ENCODE results near the gene PDE4C. TPM values are rescaled to one million over a fixed set of nuclear protein-coding genes. Genes with fewer than 3 reads are reported as not detected.

The PDE4C gene
- total RNA-seq, 1 experiment from 2014 or later, result 0.42 TPM

- Mint-ChIP-seq H3K27me3 (ENCODE audit: insufficient read depth, unreplicated experiment) (no peaks in the 10 kb centered on the region), H3K36me3 (ENCODE audit: insufficient read depth, unreplicated experiment) (peaks cover 6% of the 10 kb centered on the region), H3K27ac (ENCODE audit: low read depth, unreplicated experiment) (no peak overlapping the region), H3K9me3 (ENCODE audit: unreplicated experiment) (no peaks in the 10 kb centered on the region), H3K4me1 (ENCODE audit: insufficient read depth, unreplicated experiment) (no peaks in the 10 kb centered on the region), H3K4me3 (ENCODE audit: unreplicated experiment) (no peak overlapping the region)
- no TSS peak for BruUV-seq (replicated peaks)
- DNase-seq (ENCODE audit: unreplicated experiment), result no peak
- intact Hi-C loops (cut with micrococcal nuclease), result no loop called here
- ChIA-PET CTCF (interaction anchor here (0.7 to 4.1 kb wide), 3 partner anchors 8 to 12 kb away, joined by 3 to 24 read pairs (median 4); no protein-coding TSS in a partner anchor), POLR2A (no interaction called here)
- TF ChIP-seq CTCF (IDR thresholded peaks at IDR 0.05; ENCODE audit: unreplicated experiment), result no peak
Observed at GRCh38 chr19:18263324-18264136, 37.3 kb upstream of the PDE4C start.

DNA sequence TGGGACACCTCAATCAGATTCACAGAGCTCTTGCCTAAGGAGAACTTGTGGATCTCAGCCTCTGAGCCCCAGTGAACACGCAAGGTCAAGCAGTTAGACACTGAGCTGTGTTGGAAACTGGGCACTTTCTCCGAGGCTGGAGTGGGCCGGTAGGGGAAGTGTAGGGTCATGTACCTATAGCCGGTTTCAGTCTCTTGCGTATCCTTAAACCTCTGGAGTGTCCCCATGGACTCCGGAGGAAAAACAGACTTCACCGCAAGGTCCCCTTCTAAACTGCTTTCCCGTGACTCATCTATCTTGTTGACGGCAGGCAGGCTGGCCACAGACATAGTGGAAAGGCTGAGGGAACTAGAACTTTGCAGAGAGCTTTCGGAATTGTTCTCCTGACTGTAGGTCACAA lies 36.7 kb upstream of the PDE4C start:
- Mint-ChIP-seq H3K4me1 (ENCODE audit: insufficient read depth, unreplicated experiment) (no peaks in the 10 kb centered on the region), H3K9me3 (ENCODE audit: unreplicated experiment) (no peaks in the 10 kb centered on the region), H3K36me3 (ENCODE audit: insufficient read depth, unreplicated experiment) (peaks cover 6% of the 10 kb centered on the region), H3K4me3 (ENCODE audit: unreplicated experiment) (no peak overlapping the region), H3K27ac (ENCODE audit: low read depth, unreplicated experiment) (no peak overlapping the region), H3K27me3 (ENCODE audit: insufficient read depth, unreplicated experiment) (no peaks in the 10 kb centered on the region)
- TF ChIP-seq CTCF (IDR thresholded peaks at IDR 0.05; ENCODE audit: unreplicated experiment), result no peak
- no peak for DNase-seq (ENCODE audit: unreplicated experiment)
- POLR2A ChIA-PET, result no interaction called here
- BruUV-seq (replicated peaks), result no TSS peak
- CTCF ChIA-PET, result interaction anchor here (0.7 to 4.1 kb wide), 3 partner anchors 9 to 13 kb away, joined by 3 to 24 read pairs (median 4); no protein-coding TSS in a partner anchor
- intact Hi-C loops (cut with micrococcal nuclease), result no loop called here

DNA sequence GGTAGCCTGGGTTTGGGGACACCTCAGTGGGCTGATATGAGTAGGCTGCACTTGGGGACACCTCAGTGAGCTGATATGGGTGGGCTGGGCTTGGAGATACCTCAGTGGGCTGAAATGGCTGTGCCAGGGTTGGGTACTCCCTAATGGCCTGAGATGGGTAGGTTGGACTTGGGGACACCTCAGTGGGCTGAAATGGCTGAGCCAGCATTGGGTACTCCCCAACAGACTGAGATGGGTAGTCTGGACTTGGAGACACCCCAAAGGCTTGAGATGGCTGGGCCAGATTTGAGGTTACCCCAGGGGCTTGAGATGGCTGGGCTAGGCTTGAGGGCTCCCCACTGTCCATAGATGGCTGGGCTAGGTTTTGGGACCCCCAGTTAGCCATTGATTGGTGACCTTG lies 35.9 kb upstream of the PDE4C start:
- CTCF ChIA-PET, result interaction anchor here (0.5 to 4.1 kb wide), 4 partner anchors 9 to 116 kb away, joined by 3 to 24 read pairs (median 6); no protein-coding TSS in a partner anchor

More for the DNA sequence above, 35.9 kb upstream of the PDE4C start:
- TF ChIP-seq CTCF (IDR thresholded peaks at IDR 0.05; ENCODE audit: unreplicated experiment), result no peak
- POLR2A ChIA-PET, result no interaction called here
- DNase-seq (ENCODE audit: unreplicated experiment), result no peak
- Mint-ChIP-seq H3K27ac (ENCODE audit: low read depth, unreplicated experiment) (no peak overlapping the region), H3K9me3 (ENCODE audit: unreplicated experiment) (no peaks in the 10 kb centered on the region), H3K27me3 (ENCODE audit: insufficient read depth, unreplicated experiment) (no peaks in the 10 kb centered on the region), H3K4me1 (ENCODE audit: insufficient read depth, unreplicated experiment) (no peaks in the 10 kb centered on the region), H3K4me3 (ENCODE audit: unreplicated experiment) (no peak overlapping the region), H3K36me3 (ENCODE audit: insufficient read depth, unreplicated experiment) (peaks cover 6% of the 10 kb centered on the region)
- intact Hi-C loops (cut with micrococcal nuclease), result no loop called here
- no TSS peak for BruUV-seq (replicated peaks)

All from MCF 10A (cell line).